OCI-LY3 (cell line): ENCODE data around the gene GRIK4.

ENCODE experiments used
- CTCF ChIP-seq: fragments of 200-600, 300-600 bp; sonication (generic); IDR thresholded peaks from 2 replicates; pipeline ENCODE4 v1.5.1; 2014; ENCODE audit warnings: antibody characterized with exemption, low read length, low read depth
- EZH2phosphoT487 ChIP-seq: fragments of 200-600 bp; shearing (Covaris generic); IDR thresholded peaks from 2 replicates; pipeline ENCODE4 v1.6.1; 2018; ENCODE audit warnings: antibody characterized with exemption, mixed run types, low read depth

- no peak for TF ChIP-seq CTCF
- TF ChIP-seq EZH2phosphoT487: no peak
Measured at GRCh38 chr11:120867024-120867423, 355.5 kb downstream of the GRIK4 start.
